Heart right ventricle (tissue), 16 donors: Measurements from ENCODE around the gene FOXN3. TPM values are rescaled to one million over a fixed set of nuclear protein-coding genes. Genes with fewer than 3 reads are reported as not detected.

Experiments
- ATAC-seq, 8 donors: fragments of 200-7000 bp; cut with Tn5 transposase; one replicate each; pipeline ENCODE4 v1.9.1; 2020; ENCODE audit warnings: mild to moderate bottlenecking in 8 of 8, moderate library complexity in 8 of 8, moderate number of reproducible peaks in 1 of 8
- DNase-seq, 2 donors: peaks; one replicate each; pipeline ENCODE4 v3.0.0-alpha.2; 2020
- H3K27ac ChIP-seq, 10 donors: fragments of 200-600 bp; sonication (generic) in 2 of 10; one replicate each; pipeline versions ENCODE4 v1.5.0 to v1.8.0; 2020 to 2022; ENCODE audit warnings: mild to moderate bottlenecking in 3 of 10
- H3K27me3 ChIP-seq, 7 donors: fragments of 200-600 bp; one replicate each; pipeline ENCODE4 v1.8.0; 2021 to 2022; ENCODE audit warnings: mild to moderate bottlenecking in 2 of 7
- H3K36me3 ChIP-seq, 9 donors: fragments of 200-600 bp; sonication (generic) in 1 of 9; one replicate each; pipeline versions ENCODE4 v1.5.0 to v1.8.0; 2020 to 2022; ENCODE audit warnings: mild to moderate bottlenecking in 2 of 9
- H3K4me1 ChIP-seq, 9 donors: fragments of 200-600 bp; sonication (generic) in 1 of 9; one replicate each; pipeline versions ENCODE4 v1.5.0 to v1.8.0; 2020 to 2022; ENCODE audit warnings: mild to moderate bottlenecking in 4 of 9
- H3K4me3 ChIP-seq, 10 donors: fragments of 200-600 bp; sonication (generic) in 2 of 10; one replicate each; pipeline versions ENCODE4 v1.5.0 to v1.8.0; 2020 to 2022; ENCODE audit warnings: mild to moderate bottlenecking in 7 of 10, moderate library complexity in 2 of 10
- H3K9me3 ChIP-seq, 11 donors: fragments of 200-600 bp in 10 of 11; sonication (generic) in 2 of 11; one replicate each; pipeline versions ENCODE4 v1.5.0 to v1.8.0; 2013 to 2022; ENCODE audit warnings: mild to moderate bottlenecking in 2 of 11, control low read depth in 1 of 11, moderate library complexity in 1 of 11
- CTCF ChIP-seq, 9 donors: fragments of 200-600 bp; sonication (generic) in 2 of 9; IDR thresholded peaks; one replicate each; pipeline versions ENCODE4 v1.5.0 to v1.8.0; 2021 to 2022; ENCODE audit warnings: antibody characterized with exemption in 9 of 9, mild to moderate bottlenecking in 5 of 9, moderate library complexity in 1 of 9
- WGBS, 2 donors: extraction: QIAGEN DNeasy Blood & Tissue Kit; methylation state at CpG; one replicate each; pipeline ENCODE4 v1.1.7; 2013; ENCODE audit warnings: inconsistent platforms in 1 of 2; 5-methylcytosine and 5-hydroxymethylcytosine counted together
- intact Hi-C, 10 donors: fragments of 100-400 bp; cut with DNase I; formaldehyde crosslinking; loops; one replicate each; pipeline versions ENCODE4 v1.11.1 to v1.14.2; 2022
- polyA plus RNA-seq, 2 donors: library from polyadenylated mRNA; stranded (reverse); fragments of 200-250 nt; gene quantifications; one replicate each; pipeline ENCODE4 v1.2.3, GENCODE V29; 2013
- total RNA-seq, 10 donors: library from RNA; stranded (reverse); fragmentation: NEBNext Ultra II Directional in 3 of 10; extraction: Animal tissue kit (Norgen Biotek cat#: 25700) in 3 of 10; gene quantifications; one replicate each; pipeline versions ENCODE4 v1.2.1 to v1.2.4, GENCODE V29; 2021 to 2023
- donor health status: Arrhythmogenic right ventricular cardiomyopathy.
- donor health status: ischemic (EF 13 %, LVEDD 7.1; RV severe dilation, severe dysfunction).
- donor health status: healthy with polysubstance abuse.
- donor health status: DM: no; HTN: yes; CAD: no.
- donor health status: DM: no; HTN: no; CAD: no.
- donor health status: ischemic (EF 25% LVEDD 6.9; RV normal size, moderate dysfunction).
- donor health status: ischemic (EF 25% LVEDD 5.7; RV mildly dilated, moderate dysfunction).
- donor health status: healthy.
- donor health status: DM: yes; HTN: yes; CAD: no.
- donor health status: Ischemic cardiomyopathy.
- donor health status: ischemic (EF 35%, LVEDD 5.7; RV mildly dilated, moderate dysfunction).
- donor health status: nonischemic (EF 11% LVEDD 7.7; RV severe dilation, severe dysfunction).
- donor health status: DM: yes; HTN: yes; CAD: no.
- donor health status: PGD.
- donor health status: ischemic (EF 29% LVEDD 5.4; RV normal size, mild dysfunction).
- donor health status: nonischemic (EF 23%, LVEDD 6.1; RV moderate dilation, normal function).

The FOXN3 gene
- total and polyA plus RNA-seq, 12 donors = 13.0 to 150 (median 107) TPM

- no peak for TF ChIP-seq CTCF (IDR thresholded peaks at IDR 0.05)
- ATAC-seq = peak; percentile 85 to 94 (median 90)
Observed at GRCh38 chr14:89416002-89416995, 734 bp downstream of the FOXN3 start.

GRCh38 chr14:89415159-89415558 is 1.9 kb downstream of the FOXN3 start:
- ATAC-seq (no peak), DNase-seq (no peak)
- H3K4me3 ChIP-seq = peak overlapping the region in 9 of 10 donors; percentile 70 to 98 (median 91)
- H3K27ac ChIP-seq = peak overlapping the region; percentile 49 to 97 (median 96)
- no peak for TF ChIP-seq CTCF (IDR thresholded peaks at IDR 0.05)
- H3K9me3 ChIP-seq = no peaks in the 10 kb centered on the region
- H3K4me1 ChIP-seq = peaks cover 9 to 51% (median 38%) of the 10 kb centered on the region in 9 donors
- intact Hi-C loops = loop anchor here in 7 of 10 donors (5.0 to 10.0 kb wide), 18 partner anchors 110 to 500 kb away; no protein-coding TSS in a partner anchor
- H3K36me3 ChIP-seq = peaks cover 0 to 36% (median 6%) of the 10 kb centered on the region in 9 donors
- no peaks in the 10 kb centered on the region for H3K27me3 ChIP-seq
- WGBS, 2 donors = 29 to 31% methylated on average over 5 of the region's 5 CpGs

More at GRCh38 chr14:89416002-89416995, 734 bp downstream of the FOXN3 start:
- peak overlapping the region; percentile 92 to 97 (median 96) for H3K27ac ChIP-seq
- peak; percentile 99 to 100 for DNase-seq
- H3K4me1 ChIP-seq = peaks cover 9 to 49% (median 33%) of the 10 kb centered on the region in 9 donors
- H3K27me3 ChIP-seq = no peaks in the 10 kb centered on the region
- intact Hi-C loops = loop anchor here in 7 of 10 donors (2.0 to 10.0 kb wide), 19 partner anchors 111 to 499 kb away; no protein-coding TSS in a partner anchor
- WGBS, 2 donors = 0% methylated on average over 78 to 95 of the region's 98 CpGs
- H3K9me3 ChIP-seq = no peaks in the 10 kb centered on the region
- H3K36me3 ChIP-seq = peaks cover 0 to 25% (median 4%) of the 10 kb centered on the region in 9 donors
- peak overlapping the region; percentile 70 to 98 (median 92) for H3K4me3 ChIP-seq

- intact Hi-C loops = loop anchor here in 6 of 10 donors (10.0 kb wide), 8 partner anchors 107 to 503 kb away; no protein-coding TSS in a partner anchor
- 93% methylated on average over 11 of the region's 11 CpGs for WGBS, 2 donors
- no peak for DNase-seq
Observed at GRCh38 chr14:89411976-89412375, 5.1 kb downstream of the FOXN3 start.

More at GRCh38 chr14:89411976-89412375, 5.1 kb downstream of the FOXN3 start:
- H3K9me3 ChIP-seq = no peaks in the 10 kb centered on the region
- H3K4me3 ChIP-seq = no peak overlapping the region
- no peak for TF ChIP-seq CTCF (IDR thresholded peaks at IDR 0.05)
- peaks cover 10 to 59% (median 52%) of the 10 kb centered on the region in 9 donors for H3K4me1 ChIP-seq
- H3K27ac ChIP-seq = no peak overlapping the region
- H3K27me3 ChIP-seq = no peaks in the 10 kb centered on the region
- H3K36me3 ChIP-seq = peaks cover 0 to 46% (median 6%) of the 10 kb centered on the region in 9 donors
- no peak for ATAC-seq
